HepG2 (cell line): ENCODE results near the gene BCL2A1. TPM values are rescaled to one million over a fixed set of nuclear protein-coding genes. Genes with fewer than 3 reads are reported as not detected.

Source experiments
- ETV5 ChIP-seq: IDR thresholded peaks from 2 replicates; pipeline ENCODE4 v1.6.1; 2018; ENCODE audit warnings: missing biosample characterization, missing genetic modification reagents, inconsistent platforms, borderline replicate concordance
- ETV6 ChIP-seq: sonication (generic); formaldehyde crosslinking; conservative IDR thresholded peaks from 2 replicates; pipeline ENCODE4 v1.4.0; 2020; ENCODE audit warnings: missing genetic modification reagents
- GABPA ChIP-seq, 2 experiments: IDR thresholded peaks; 2 replicates each; pipeline ENCODE4 v1.6.1; 2011 to 2016; ENCODE audit warnings: low read depth in 2 of 2, low read length in 1 of 2, missing biosample characterization in 1 of 2, missing genetic modification characterization in 1 of 2
- HCFC1 ChIP-seq: fragments of 150-350 bp; IDR thresholded peaks from 2 replicates; pipeline ENCODE4 v1.6.1; 2014; ENCODE audit warnings: low read depth, low read length
- KLF11 ChIP-seq: IDR thresholded peaks from 2 replicates; pipeline ENCODE4 v1.6.1; 2016; ENCODE audit warnings: missing compliant biosample characterization
- NFE2L1 ChIP-seq: sonication (generic); formaldehyde crosslinking; IDR thresholded peaks from 2 replicates; pipeline ENCODE4 v1.4.0; 2020; ENCODE audit warnings: missing genetic modification reagents, mild to moderate bottlenecking, borderline replicate concordance
- PAF1 ChIP-seq: IDR thresholded peaks from 2 replicates; pipeline ENCODE4 v1.6.1; 2016; ENCODE audit warnings: missing genetic modification reagents, missing compliant biosample characterization
- REL ChIP-seq: sonication (generic); formaldehyde crosslinking; conservative IDR thresholded peaks from 2 replicates; pipeline ENCODE4 v1.8.0; 2022; ENCODE audit warnings: mild to moderate bottlenecking, missing genetic modification reagents, moderate library complexity
- RFX1 ChIP-seq: fragments of 450-650 bp; IDR thresholded peaks from 2 replicates; pipeline ENCODE4 v1.6.1; 2017
- TEAD2 ChIP-seq: sonication (generic); formaldehyde crosslinking; IDR thresholded peaks from 2 replicates; pipeline ENCODE4 v1.9.0; 2021; ENCODE audit warnings: missing genetic modification reagents
- ZKSCAN8 ChIP-seq: IDR thresholded peaks from 2 replicates; pipeline ENCODE4 v1.6.1; 2016; ENCODE audit warnings: borderline replicate concordance, missing genetic modification reagents, missing compliant biosample characterization
- ZNF468 ChIP-seq: sonication (generic); formaldehyde crosslinking; IDR thresholded peaks from 2 replicates; pipeline ENCODE4 v1.8.0; 2022; ENCODE audit warnings: mild to moderate bottlenecking, moderate library complexity, missing genetic modification reagents
- ZNF660 ChIP-seq: sonication (generic); formaldehyde crosslinking; IDR thresholded peaks from 2 replicates; pipeline ENCODE4 v1.5.1; 2020; ENCODE audit warnings: mild to moderate bottlenecking, low read depth, missing genetic modification reagents, borderline replicate concordance
- ZNF816 ChIP-seq: sonication (generic); formaldehyde crosslinking; IDR thresholded peaks from 2 replicates; pipeline ENCODE4 v1.8.0; 2022; ENCODE audit warnings: missing genetic modification reagents, mild to moderate bottlenecking, borderline replicate concordance
- ZNF879 ChIP-seq: sonication (generic); formaldehyde crosslinking; IDR thresholded peaks from 2 replicates; pipeline ENCODE4 v1.8.1; 2023; ENCODE audit warnings: missing genetic modification reagents
- polyA plus RNA-seq, 8 experiments: library from polyadenylated mRNA; depleted of rRNA in 3 of 8; stranded (reverse) in 7 of 8; unstranded in 1 of 8; fragments of >200 nt; fragmentation: Illumina TruSeq in 4 of 8; extraction: Trizol in 4 of 8; gene quantifications; 2 replicates each; pipeline versions ENCODE4 v1.2.1 to v1.2.3, GENCODE V29; 2011 to 2016; ENCODE audit warnings: low read depth in 4 of 8, missing spikeins in 1 of 8, mixed read lengths in 1 of 8; ENCODE audit not compliant: insufficient read depth in 1 of 8
- total RNA-seq, 5 experiments: library from RNA; depleted of rRNA; stranded (reverse); fragments of >200 nt; fragmentation: Illumina TruSeq; extraction: Trizol; gene quantifications; 2 replicates each; pipeline ENCODE4 v1.2.3, GENCODE V29; 2016; ENCODE audit warnings: low read depth in 1 of 5
- TF ChIP-seq, protein P1 (sequence below): sonication (generic); formaldehyde crosslinking; IDR thresholded peaks from 2 replicates; pipeline ENCODE4 v1.8.1; 2023; ENCODE audit warnings: mild to moderate bottlenecking, missing genetic modification reagents
- TF ChIP-seq, protein P2 (sequence below), 2 experiments: fragments of 450-650 bp in 1 of 2; sonication (generic) in 1 of 2; formaldehyde crosslinking; IDR thresholded peaks; 2 replicates each; pipeline versions ENCODE4 v1.5.0 to v1.8.0; 2020 to 2022; ENCODE audit warnings: mild to moderate bottlenecking in 1 of 2, missing genetic modification reagents in 1 of 2
- TF ChIP-seq, protein P3 (sequence below): sonication (generic); formaldehyde crosslinking; IDR thresholded peaks from 2 replicates; pipeline ENCODE4 v1.4.0; 2020; ENCODE audit warnings: mild to moderate bottlenecking, missing genetic modification reagents
- TF ChIP-seq, protein P4 (sequence below): sonication (generic); formaldehyde crosslinking; IDR thresholded peaks from 2 replicates; pipeline ENCODE4 v1.4.0; 2020; ENCODE audit warnings: missing genetic modification reagents
- TF ChIP-seq, protein P5 (sequence below): IDR thresholded peaks from 2 replicates; pipeline ENCODE4 v1.4.0; 2020; ENCODE audit warnings: mild to moderate bottlenecking, missing genetic modification reagents
- TF ChIP-seq, protein P6 (sequence below): sonication (generic); formaldehyde crosslinking; IDR thresholded peaks from 2 replicates; pipeline ENCODE4 v1.4.0; 2020; ENCODE audit warnings: mild to moderate bottlenecking, missing genetic modification reagents, borderline replicate concordance
- TF ChIP-seq, protein P7 (sequence below): IDR thresholded peaks from 2 replicates; pipeline ENCODE4 v1.6.1; 2016; ENCODE audit warnings: low read depth, control low read depth

Gene BCL2A1
- total and polyA plus RNA-seq, 2 of the 13 experiments (the other 11 are each of a cell fraction or from before 2014, with no cell fraction given), result 0.08 to 0.31 TPM

DNA sequence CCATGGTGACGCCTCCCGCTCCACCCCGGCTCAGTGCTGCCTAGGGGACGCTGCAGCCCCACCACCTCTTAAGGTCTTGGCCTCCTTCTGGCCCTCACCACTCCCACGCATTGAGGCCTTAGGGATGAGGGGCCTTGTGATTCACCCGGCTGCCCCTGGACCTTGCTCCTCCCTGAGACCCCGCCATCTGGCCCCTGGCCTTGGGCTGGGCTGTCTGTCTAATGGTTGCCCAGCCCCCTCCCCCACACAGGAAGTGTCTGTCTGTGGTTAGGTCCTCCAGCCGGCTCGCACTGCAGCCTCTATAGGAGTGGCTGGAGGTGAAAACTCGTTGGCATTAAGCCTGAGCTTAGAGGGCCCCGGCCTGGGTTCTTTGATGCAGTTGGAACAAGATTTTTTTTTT lies 52.7 kb downstream of the BCL2A1 start (continued):
- TF ChIP-seq ZNF879 (CRISPR knock-in tag) (no peak), GABPA (IDR thresholded peaks at IDR 0.05; ENCODE audit: low read depth, low read length) (no peak), GABPA (CRISPR knock-in tag; IDR thresholded peaks at IDR 0.05; ENCODE audit: low read depth) (peak; percentile 45), ZNF660 (CRISPR knock-in tag) (no peak), ZNF468 (CRISPR knock-in tag) (no peak), TEAD2 (CRISPR knock-in tag) (no peak), ETV6 (no peak), PAF1 (CRISPR knock-in tag) (no peak), RFX1 (no peak), KLF11 (CRISPR knock-in tag) (no peak), REL (CRISPR knock-in tag) (no peak), NFE2L1 (no peak), ZNF816 (CRISPR knock-in tag) (no peak), ZKSCAN8 (CRISPR knock-in tag) (no peak), HCFC1 (no peak), ETV5 (CRISPR knock-in tag) (peak; percentile 12; the same call in 1 of the 2 replicates)
- TF ChIP-seq, protein P1, sequence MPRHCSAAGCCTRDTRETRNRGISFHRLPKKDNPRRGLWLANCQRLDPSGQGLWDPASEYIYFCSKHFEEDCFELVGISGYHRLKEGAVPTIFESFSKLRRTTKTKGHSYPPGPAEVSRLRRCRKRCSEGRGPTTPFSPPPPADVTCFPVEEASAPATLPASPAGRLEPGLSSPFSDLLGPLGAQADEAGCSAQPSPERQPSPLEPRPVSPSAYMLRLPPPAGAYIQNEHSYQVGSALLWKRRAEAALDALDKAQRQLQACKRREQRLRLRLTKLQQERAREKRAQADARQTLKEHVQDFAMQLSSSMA (CRISPR knock-in tag), result no peak
- TF ChIP-seq, protein P2, sequence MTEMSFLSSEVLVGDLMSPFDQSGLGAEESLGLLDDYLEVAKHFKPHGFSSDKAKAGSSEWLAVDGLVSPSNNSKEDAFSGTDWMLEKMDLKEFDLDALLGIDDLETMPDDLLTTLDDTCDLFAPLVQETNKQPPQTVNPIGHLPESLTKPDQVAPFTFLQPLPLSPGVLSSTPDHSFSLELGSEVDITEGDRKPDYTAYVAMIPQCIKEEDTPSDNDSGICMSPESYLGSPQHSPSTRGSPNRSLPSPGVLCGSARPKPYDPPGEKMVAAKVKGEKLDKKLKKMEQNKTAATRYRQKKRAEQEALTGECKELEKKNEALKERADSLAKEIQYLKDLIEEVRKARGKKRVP (CRISPR knock-in tag; IDR thresholded peaks at IDR 0.05), result no peak
- TF ChIP-seq, protein P3, sequence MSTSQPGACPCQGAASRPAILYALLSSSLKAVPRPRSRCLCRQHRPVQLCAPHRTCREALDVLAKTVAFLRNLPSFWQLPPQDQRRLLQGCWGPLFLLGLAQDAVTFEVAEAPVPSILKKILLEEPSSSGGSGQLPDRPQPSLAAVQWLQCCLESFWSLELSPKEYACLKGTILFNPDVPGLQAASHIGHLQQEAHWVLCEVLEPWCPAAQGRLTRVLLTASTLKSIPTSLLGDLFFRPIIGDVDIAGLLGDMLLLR (CRISPR knock-in tag), result no peak
- TF ChIP-seq, protein P4, sequence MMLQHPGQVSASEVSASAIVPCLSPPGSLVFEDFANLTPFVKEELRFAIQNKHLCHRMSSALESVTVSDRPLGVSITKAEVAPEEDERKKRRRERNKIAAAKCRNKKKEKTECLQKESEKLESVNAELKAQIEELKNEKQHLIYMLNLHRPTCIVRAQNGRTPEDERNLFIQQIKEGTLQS (CRISPR knock-in tag), result no peak
- TF ChIP-seq, protein P5, sequence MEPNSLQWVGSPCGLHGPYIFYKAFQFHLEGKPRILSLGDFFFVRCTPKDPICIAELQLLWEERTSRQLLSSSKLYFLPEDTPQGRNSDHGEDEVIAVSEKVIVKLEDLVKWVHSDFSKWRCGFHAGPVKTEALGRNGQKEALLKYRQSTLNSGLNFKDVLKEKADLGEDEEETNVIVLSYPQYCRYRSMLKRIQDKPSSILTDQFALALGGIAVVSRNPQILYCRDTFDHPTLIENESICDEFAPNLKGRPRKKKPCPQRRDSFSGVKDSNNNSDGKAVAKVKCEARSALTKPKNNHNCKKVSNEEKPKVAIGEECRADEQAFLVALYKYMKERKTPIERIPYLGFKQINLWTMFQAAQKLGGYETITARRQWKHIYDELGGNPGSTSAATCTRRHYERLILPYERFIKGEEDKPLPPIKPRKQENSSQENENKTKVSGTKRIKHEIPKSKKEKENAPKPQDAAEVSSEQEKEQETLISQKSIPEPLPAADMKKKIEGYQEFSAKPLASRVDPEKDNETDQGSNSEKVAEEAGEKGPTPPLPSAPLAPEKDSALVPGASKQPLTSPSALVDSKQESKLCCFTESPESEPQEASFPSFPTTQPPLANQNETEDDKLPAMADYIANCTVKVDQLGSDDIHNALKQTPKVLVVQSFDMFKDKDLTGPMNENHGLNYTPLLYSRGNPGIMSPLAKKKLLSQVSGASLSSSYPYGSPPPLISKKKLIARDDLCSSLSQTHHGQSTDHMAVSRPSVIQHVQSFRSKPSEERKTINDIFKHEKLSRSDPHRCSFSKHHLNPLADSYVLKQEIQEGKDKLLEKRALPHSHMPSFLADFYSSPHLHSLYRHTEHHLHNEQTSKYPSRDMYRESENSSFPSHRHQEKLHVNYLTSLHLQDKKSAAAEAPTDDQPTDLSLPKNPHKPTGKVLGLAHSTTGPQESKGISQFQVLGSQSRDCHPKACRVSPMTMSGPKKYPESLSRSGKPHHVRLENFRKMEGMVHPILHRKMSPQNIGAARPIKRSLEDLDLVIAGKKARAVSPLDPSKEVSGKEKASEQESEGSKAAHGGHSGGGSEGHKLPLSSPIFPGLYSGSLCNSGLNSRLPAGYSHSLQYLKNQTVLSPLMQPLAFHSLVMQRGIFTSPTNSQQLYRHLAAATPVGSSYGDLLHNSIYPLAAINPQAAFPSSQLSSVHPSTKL (CRISPR knock-in tag), result no peak
- TF ChIP-seq, protein P6, sequence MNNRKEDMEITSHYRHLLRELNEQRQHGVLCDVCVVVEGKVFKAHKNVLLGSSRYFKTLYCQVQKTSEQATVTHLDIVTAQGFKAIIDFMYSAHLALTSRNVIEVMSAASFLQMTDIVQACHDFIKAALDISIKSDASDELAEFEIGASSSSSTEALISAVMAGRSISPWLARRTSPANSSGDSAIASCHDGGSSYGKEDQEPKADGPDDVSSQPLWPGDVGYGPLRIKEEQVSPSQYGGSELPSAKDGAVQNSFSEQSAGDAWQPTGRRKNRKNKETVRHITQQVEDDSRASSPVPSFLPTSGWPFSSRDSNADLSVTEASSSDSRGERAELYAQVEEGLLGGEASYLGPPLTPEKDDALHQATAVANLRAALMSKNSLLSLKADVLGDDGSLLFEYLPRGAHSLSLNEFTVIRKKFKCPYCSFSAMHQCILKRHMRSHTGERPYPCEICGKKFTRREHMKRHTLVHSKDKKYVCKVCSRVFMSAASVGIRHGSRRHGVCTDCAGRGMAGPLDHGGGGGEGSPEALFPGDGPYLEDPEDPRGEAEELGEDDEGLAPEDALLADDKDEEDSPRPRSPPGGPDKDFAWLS (CRISPR knock-in tag), result no peak
- TF ChIP-seq, protein P7, sequence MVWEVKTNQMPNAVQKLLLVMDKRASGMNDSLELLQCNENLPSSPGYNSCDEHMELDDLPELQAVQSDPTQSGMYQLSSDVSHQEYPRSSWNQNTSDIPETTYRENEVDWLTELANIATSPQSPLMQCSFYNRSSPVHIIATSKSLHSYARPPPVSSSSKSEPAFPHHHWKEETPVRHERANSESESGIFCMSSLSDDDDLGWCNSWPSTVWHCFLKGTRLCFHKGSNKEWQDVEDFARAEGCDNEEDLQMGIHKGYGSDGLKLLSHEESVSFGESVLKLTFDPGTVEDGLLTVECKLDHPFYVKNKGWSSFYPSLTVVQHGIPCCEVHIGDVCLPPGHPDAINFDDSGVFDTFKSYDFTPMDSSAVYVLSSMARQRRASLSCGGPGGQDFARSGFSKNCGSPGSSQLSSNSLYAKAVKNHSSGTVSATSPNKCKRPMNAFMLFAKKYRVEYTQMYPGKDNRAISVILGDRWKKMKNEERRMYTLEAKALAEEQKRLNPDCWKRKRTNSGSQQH (CRISPR knock-in tag), result no peak
